ENCODE data around the gene IL11. TPM values are rescaled to one million over a fixed set of nuclear protein-coding genes. Genes with fewer than 3 reads are reported as not detected.
A peak's percentile ranks its signal among the peaks of the same experiment; 100 is the strongest.

Gene IL11
- total and polyA plus RNA-seq, 4 donors = 0.26 to 0.74 (median 0.41) TPM; not detected in 1

- TF ChIP-seq CTCF (IDR thresholded peaks at IDR 0.05; ENCODE audit: control extremely low read depth, extremely low read depth) = no peak
Observed at GRCh38 chr19:55358943-55359908, 11.0 kb downstream of the IL11 start.

DNA sequence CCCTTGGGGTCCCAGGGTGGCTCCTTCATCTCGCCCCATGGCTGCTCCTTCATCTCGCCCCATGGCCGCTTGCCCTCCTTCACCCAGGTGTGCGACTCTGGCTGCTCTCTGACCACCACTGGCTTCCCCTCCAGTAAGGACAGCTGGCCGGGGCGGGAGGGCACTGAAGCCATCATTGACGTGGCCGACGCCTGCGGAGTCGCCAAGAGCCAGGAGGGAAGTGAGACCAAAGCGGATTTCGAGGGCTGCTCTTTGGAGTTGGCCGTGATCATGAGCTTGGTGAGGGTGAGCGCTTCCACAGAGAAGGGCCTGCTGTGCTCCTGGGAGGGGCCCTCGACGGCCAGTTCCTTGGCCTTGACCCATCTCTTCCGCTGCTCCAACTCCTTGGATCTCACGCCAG is 11.8 kb downstream of the IL11 start:
- H3K9ac ChIP-seq (ENCODE audit: insufficient read depth in 1 of 2, low read length in 2 of 2) = no peak overlapping the region
- no peaks in the 10 kb centered on the region for H3K9me3 ChIP-seq (ENCODE audit: control insufficient read depth in 4 of 4, insufficient read depth in 3 of 4, low read length in 3 of 4)
- H3K27me3 ChIP-seq (ENCODE audit: control insufficient read depth in 3 of 3, insufficient read depth in 3 of 3, low read length in 2 of 3) = peaks cover 0 to 24% (median 7%) of the 10 kb centered on the region in 3 donors
- H3K36me3 ChIP-seq (ENCODE audit: control insufficient read depth in 4 of 4, insufficient read depth in 4 of 4, low read length in 4 of 4) = no peaks in the 10 kb centered on the region
- no peak overlapping the region for H3K4me3 ChIP-seq
- no peak overlapping the region for H3K27ac ChIP-seq (ENCODE audit: low read depth in 1 of 2, low read length in 1 of 2)
- ATAC-seq (ENCODE audit: insufficient read depth, low FRiP score) = no peak
- TF ChIP-seq CTCF (IDR thresholded peaks at IDR 0.05; ENCODE audit: control extremely low read depth, extremely low read depth) = no peak
- H3K4me1 ChIP-seq (ENCODE audit: control insufficient read depth in 5 of 5, insufficient read depth in 5 of 5, low read length in 5 of 5) = peaks cover 0 to 6% (median 0%) of the 10 kb centered on the region in 5 donors
- 87 to 91% methylated on average over 16 to 19 of the region's 19 CpGs for WGBS, 2 donors
- DNase-seq = no peak

More at GRCh38 chr19:55358943-55359908, 11.0 kb downstream of the IL11 start:
- peaks cover 0 to 16% (median 4%) of the 10 kb centered on the region in 3 donors for H3K27me3 ChIP-seq (ENCODE audit: control insufficient read depth in 3 of 3, insufficient read depth in 3 of 3, low read length in 2 of 3)
- 70 to 83% methylated on average over 32 of the region's 32 CpGs for WGBS, 2 donors
- ATAC-seq (ENCODE audit: insufficient read depth, low FRiP score) (no peak), DNase-seq (no peak)
- H3K4me3 ChIP-seq = no peak overlapping the region
- no peak overlapping the region for H3K27ac ChIP-seq (ENCODE audit: low read depth in 1 of 2, low read length in 1 of 2)
- peaks cover 0 to 2% (median 0%) of the 10 kb centered on the region in 5 donors for H3K4me1 ChIP-seq (ENCODE audit: control insufficient read depth in 5 of 5, insufficient read depth in 5 of 5, low read length in 5 of 5)
- H3K9ac ChIP-seq (ENCODE audit: insufficient read depth in 1 of 2, low read length in 2 of 2) = no peak overlapping the region
- no peaks in the 10 kb centered on the region for H3K36me3 ChIP-seq (ENCODE audit: control insufficient read depth in 4 of 4, insufficient read depth in 4 of 4, low read length in 4 of 4)
- no peaks in the 10 kb centered on the region for H3K9me3 ChIP-seq (ENCODE audit: control insufficient read depth in 4 of 4, insufficient read depth in 3 of 4, low read length in 3 of 4)

DNA sequence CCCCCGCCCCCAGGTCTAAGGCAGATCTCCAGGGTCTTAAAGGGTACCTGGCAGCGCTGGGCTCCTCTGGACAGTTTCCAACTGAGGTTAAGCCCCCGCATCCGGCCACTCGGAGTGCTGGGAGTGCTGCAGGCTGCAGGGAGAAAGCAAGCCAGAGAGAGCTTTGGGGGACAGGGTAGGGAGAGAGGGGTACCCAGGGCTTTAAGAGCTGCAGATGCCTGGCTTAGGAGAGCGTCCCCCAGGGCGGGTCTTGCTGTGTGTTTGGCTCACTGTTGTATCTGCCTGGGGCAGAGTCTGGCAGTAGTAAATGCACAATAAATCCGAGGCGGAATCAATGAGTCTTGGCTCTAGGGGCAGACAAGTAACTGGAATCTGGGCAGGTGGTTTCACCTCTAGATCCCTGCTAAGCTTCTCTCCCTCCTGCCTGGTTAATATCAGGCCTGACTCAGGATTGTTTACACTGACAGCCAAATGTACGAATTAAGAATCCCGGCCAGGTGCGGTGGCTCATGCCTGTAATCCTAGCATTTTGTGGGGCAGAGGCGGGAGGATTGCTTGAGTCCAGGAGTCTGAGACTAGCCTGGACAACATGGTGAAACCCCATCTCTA is 14.9 kb downstream of the IL11 start:
- no peak overlapping the region for H3K27ac ChIP-seq (ENCODE audit: low read depth in 1 of 2, low read length in 1 of 2)
- H3K4me1 ChIP-seq (ENCODE audit: control insufficient read depth in 5 of 5, insufficient read depth in 5 of 5, low read length in 5 of 5) = peaks cover 0 to 11% (median 3%) of the 10 kb centered on the region in 5 donors
- ATAC-seq (ENCODE audit: insufficient read depth, low FRiP score) (no peak), DNase-seq (peak in 2 of 3 donors; percentile 54 to 61)
- H3K9ac ChIP-seq (ENCODE audit: insufficient read depth in 1 of 2, low read length in 2 of 2) = no peak overlapping the region
- H3K36me3 ChIP-seq (ENCODE audit: control insufficient read depth in 4 of 4, insufficient read depth in 4 of 4, low read length in 4 of 4) = no peaks in the 10 kb centered on the region
- no peak for TF ChIP-seq CTCF (IDR thresholded peaks at IDR 0.05; ENCODE audit: control extremely low read depth, extremely low read depth)
- 35 to 38% methylated on average over 12 to 13 of the region's 13 CpGs for WGBS, 2 donors
- peaks cover 0 to under 1% (median 0%) of the 10 kb centered on the region in 4 donors for H3K9me3 ChIP-seq (ENCODE audit: control insufficient read depth in 4 of 4, insufficient read depth in 3 of 4, low read length in 3 of 4)
- H3K27me3 ChIP-seq (ENCODE audit: control insufficient read depth in 3 of 3, insufficient read depth in 3 of 3, low read length in 2 of 3) = peaks cover 0 to 45% (median 26%) of the 10 kb centered on the region in 3 donors
- no peak overlapping the region for H3K4me3 ChIP-seq
